ENCODE results near the gene RXFP2.

DNA sequence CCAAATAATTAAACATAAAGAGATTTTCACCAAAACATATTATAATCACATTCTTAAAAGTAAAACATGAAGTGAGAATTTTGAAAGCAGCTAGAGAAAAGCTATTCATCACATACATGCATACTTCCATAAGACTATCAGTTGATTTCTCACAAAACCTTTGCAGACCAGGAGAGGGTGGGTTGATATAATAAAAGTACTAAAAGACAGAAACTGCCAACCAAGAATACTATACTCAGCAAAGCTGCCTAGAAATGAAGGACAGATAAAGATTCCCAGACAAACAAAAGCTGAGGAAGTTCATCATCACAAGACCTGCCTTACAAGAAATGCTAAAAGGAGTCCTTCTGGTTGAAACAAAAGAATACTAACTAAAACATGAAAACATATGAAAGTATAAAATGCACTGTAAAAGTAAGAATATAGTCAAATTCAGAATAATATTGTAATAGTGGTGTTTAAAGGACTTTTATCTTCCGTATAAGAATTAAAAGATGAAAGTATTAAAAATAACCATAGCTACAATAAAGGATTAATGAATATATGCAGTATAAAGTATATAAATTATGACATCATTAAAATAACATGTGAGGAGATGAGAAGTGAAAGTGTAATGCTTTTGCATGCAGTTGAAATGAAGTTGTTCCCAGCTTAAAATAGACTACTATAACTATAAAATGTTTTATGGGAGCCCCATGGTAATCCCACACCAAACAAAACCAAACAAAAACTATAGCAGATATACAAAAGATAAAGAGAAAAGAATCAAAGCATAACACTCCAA lies 76.2 kb downstream of the RXFP2 start:
- TF ChIP-seq MXI1 (IDR thresholded peaks at IDR 0.05; ENCODE audit: low read depth, low read length): no peak
- TF ChIP-seq, protein P1, sequence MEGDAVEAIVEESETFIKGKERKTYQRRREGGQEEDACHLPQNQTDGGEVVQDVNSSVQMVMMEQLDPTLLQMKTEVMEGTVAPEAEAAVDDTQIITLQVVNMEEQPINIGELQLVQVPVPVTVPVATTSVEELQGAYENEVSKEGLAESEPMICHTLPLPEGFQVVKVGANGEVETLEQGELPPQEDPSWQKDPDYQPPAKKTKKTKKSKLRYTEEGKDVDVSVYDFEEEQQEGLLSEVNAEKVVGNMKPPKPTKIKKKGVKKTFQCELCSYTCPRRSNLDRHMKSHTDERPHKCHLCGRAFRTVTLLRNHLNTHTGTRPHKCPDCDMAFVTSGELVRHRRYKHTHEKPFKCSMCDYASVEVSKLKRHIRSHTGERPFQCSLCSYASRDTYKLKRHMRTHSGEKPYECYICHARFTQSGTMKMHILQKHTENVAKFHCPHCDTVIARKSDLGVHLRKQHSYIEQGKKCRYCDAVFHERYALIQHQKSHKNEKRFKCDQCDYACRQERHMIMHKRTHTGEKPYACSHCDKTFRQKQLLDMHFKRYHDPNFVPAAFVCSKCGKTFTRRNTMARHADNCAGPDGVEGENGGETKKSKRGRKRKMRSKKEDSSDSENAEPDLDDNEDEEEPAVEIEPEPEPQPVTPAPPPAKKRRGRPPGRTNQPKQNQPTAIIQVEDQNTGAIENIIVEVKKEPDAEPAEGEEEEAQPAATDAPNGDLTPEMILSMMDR (IDR thresholded peaks at IDR 0.05): no peak
- no peak for TF ChIP-seq SMC3 (IDR thresholded peaks at IDR 0.05; ENCODE audit: low read depth, low read length)
- TF ChIP-seq EZH2phosphoT487 (IDR thresholded peaks at IDR 0.05; ENCODE audit: borderline replicate concordance, low read depth): no peak
- TF ChIP-seq NFIC (IDR thresholded peaks at IDR 0.05; ENCODE audit: borderline replicate concordance): no peak
- no peak for TF ChIP-seq YY1 (IDR thresholded peaks at IDR 0.05; ENCODE audit: low read depth)
- no peak for TF ChIP-seq RFX5 (IDR thresholded peaks at IDR 0.05; ENCODE audit: low read length)
- no peak for TF ChIP-seq RAD21 (IDR thresholded peaks at IDR 0.05; ENCODE audit: low read length)
- no peak for TF ChIP-seq CHD2 (IDR thresholded peaks at IDR 0.05; ENCODE audit: low read length, partially characterized antibody)
- no peak for TF ChIP-seq JUND (IDR thresholded peaks at IDR 0.05)
- no peak for TF ChIP-seq EP300 (IDR thresholded peaks at IDR 0.05; ENCODE audit: borderline replicate concordance in 1 of 2, low read depth in 1 of 2, low read length in 1 of 2)
- TF ChIP-seq, protein P2, sequence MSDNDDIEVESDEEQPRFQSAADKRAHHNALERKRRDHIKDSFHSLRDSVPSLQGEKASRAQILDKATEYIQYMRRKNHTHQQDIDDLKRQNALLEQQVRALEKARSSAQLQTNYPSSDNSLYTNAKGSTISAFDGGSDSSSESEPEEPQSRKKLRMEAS (IDR thresholded peaks at IDR 0.05; ENCODE audit: low read depth): no peak
- TF ChIP-seq POLR2AphosphoS5 (IDR thresholded peaks at IDR 0.05; ENCODE audit: low read depth, low read length): no peak

Measured in SK-N-SH (cell line).